Stimulated activated CD4-positive, alpha-beta T cell treated with anti-CD3 and anti-CD28 coated beads, TNF-alpha, amount 100 ng/mL, for 48 hours (primary cell): ENCODE measurements around the gene PRPF38A.
"Not testable (repeated sequence)": the region's sequence is repeated elsewhere in the genome, so short reads cannot be mapped to it uniquely, and the experiment has no call there.

ENCODE experiments used
- DNase-seq, 3 donors: peaks; one replicate each; pipeline ENCODE4 v3.0.0-alpha.2; 2020; ENCODE audit warnings: low read depth in 3 of 3

Gene PRPF38A, protein sequence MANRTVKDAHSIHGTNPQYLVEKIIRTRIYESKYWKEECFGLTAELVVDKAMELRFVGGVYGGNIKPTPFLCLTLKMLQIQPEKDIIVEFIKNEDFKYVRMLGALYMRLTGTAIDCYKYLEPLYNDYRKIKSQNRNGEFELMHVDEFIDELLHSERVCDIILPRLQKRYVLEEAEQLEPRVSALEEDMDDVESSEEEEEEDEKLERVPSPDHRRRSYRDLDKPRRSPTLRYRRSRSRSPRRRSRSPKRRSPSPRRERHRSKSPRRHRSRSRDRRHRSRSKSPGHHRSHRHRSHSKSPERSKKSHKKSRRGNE

DNA sequence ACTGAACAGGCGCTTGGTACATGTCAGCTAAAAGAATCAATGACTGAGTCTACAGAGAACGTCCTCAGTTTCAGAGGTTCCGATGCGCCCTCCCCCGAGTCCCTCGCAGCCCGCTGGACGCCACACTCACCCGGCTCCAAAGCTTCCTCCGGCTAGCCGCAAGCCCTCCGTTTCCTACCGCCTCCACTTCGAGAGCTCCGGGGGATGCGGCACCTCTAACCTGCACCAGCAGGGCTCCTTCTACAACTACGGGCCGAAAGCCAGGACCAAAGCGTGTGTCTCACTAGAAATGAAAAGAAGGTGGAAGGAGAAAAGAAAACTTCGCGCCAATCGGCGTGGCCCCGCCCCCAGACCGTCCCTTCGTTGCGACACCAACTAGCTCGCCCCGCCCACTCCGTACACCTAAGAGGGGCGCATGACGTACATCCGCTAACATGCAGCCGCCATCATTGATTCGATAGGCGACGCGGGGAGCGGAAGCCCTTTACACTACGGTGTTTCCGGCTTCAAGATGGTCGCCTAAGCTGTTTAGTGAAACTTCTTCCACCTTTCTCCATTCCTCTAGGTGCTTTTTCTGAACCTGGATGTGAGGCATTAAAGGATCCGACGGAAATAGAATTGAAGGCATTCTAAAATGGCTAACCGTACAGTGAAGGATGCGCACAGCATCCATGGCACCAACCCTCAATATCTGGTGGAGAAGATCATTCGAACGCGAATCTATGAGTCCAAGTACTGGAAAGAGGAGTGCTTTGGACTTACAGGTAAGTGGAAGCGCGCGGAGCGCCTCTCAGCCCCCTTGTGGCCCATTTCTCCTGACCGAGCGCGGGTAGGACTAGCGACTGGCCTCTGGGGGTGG lies at the start of gene PRPF38A, which contains the start of gene ORC1:
Gene PRPF38A, plus strand, starts transcription at position 487 of the 859 bp plus-strand sequence. Its CDS starts 148 bp downstream, at position 635.
Gene ORC1, minus strand, starts transcription at position 308 of the 859 bp plus-strand sequence. CDS start 2,200 bp downstream, outside the sequence.
- peak; percentile 96 to 99 (median 99) for DNase-seq

DNA sequence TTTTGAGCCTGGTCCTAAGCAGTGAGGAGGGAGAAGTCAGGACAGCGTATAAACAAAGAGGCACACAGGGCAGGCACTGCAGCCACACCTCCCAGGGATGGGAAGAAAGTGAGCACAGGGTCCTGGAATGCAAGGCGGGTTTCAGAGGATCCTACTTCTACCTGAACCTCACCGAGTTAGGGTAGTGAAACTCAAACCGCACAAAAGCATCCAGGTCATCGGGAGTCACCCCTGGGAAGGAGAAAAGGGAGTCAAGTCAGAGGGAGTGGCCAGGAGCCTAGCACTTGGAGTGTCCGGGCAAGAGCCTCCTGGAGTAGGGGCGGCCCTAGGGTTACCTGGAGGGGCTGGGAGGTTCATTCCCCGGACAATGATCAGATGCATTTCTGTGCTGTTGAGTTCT lies 49.0 kb upstream of the PRPF38A start:
- no peak for DNase-seq

DNA sequence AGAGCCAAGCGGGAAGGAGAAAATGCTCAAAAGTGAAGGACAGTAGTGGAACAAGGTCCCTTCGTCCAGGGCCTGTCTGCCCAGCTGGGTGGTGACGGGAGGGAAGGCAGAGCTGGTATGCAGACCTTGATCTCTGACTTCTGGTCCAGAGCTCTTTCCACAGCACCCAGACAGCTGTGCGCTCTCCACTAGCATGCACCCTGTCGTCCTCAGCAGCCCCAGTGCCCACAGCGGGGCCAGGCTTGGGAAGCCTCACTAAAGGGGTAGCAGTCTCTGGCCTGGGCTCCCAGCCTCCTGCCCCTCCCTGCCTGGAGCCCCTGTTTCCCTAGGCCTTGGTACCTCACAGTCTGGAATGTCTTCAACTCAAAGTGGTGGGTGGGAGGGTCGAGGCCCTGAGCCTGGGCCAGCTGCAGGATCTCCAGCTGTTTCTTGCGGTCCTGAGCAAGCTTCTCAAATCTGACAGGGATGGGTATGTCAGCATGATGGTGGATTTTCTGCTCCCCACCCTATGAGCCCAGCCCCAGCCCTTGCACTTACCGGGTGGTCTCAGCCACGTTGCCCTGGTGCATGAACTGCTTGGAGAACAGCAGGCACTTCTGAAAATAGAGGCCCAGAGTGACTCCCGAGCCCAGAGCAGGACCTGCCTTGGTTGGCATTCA lies 48.4 kb upstream of the PRPF38A start:
- no peak for DNase-seq

DNA sequence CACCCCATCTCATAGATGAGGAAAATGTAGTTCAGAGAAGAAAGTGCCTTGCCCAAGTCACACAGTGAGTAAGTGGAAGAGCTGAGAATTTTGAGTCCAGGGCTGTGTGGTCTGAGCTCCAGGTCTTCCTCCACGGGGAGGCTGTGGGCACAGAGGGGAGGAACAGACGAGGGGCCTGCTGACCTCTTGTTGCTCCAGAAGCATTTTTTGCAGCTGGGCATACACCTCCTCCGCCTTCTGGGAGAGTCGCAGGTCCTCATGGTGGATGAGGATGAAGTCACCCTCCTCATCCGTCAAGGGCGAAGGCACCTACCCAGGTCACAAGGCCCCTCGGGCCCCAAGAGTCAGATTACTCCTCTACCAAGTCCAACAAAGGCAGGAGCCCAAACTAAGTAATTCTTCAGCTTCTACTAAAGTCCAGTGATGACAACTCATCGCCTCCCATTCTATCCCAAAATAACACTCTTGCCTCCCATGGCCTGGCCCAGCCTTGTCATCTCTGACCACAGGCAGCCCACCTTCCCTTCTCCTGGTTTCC lies 47.5 kb upstream of the PRPF38A start:
- no peak for DNase-seq

DNA sequence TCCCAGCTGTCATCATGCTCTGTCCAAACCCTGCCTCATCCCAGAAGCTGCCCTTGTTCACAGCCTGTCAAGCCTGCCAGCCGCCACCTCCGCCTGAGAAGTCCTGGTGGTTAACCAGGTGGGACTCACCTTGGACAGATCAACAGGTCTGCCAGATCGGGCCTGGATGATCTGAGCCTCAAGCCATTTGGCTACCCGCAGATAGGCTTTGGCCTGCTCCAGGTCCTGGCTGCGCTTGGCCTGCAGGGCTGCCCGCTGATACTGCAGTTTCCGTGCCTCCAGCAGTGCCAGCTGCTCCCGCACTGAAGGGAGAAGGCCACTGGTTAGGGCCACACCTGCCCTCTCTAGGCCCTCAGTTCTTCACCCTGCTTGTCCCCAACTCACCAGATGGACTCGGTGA lies 47.0 kb upstream of the PRPF38A start:
- no peak for DNase-seq

DNA sequence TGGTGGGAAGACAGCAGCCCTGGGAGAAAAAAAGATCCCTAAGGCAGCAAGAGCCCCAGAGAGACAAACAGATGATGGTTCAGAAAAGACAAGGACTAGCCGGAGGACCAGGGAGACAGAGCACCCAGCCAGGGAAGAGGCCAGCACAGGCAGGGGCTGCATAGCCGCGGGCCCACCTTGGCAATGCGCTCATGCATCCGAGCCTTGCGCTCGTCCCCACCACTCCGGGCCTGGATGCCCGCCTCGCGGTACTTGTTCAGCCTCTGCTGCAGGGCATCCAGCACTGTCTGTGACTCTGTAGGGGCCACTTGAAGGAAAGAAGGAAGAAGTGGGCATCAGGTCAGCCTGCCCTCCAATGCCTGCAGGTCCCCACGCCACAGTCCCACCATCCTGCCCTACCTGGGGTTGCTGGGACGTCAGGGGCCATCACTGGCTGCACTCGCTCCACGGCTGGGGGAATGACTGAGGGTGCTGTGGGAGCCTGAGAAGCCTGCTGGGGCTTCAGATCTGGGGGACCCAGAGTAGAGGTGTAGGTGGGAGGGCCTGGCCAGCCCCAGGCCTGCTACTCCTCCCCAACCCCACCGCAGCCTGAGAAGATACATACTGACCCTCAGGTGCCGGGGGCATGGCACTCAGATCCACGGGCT lies 45.4 kb upstream of the PRPF38A start:
- no peak for DNase-seq

DNA sequence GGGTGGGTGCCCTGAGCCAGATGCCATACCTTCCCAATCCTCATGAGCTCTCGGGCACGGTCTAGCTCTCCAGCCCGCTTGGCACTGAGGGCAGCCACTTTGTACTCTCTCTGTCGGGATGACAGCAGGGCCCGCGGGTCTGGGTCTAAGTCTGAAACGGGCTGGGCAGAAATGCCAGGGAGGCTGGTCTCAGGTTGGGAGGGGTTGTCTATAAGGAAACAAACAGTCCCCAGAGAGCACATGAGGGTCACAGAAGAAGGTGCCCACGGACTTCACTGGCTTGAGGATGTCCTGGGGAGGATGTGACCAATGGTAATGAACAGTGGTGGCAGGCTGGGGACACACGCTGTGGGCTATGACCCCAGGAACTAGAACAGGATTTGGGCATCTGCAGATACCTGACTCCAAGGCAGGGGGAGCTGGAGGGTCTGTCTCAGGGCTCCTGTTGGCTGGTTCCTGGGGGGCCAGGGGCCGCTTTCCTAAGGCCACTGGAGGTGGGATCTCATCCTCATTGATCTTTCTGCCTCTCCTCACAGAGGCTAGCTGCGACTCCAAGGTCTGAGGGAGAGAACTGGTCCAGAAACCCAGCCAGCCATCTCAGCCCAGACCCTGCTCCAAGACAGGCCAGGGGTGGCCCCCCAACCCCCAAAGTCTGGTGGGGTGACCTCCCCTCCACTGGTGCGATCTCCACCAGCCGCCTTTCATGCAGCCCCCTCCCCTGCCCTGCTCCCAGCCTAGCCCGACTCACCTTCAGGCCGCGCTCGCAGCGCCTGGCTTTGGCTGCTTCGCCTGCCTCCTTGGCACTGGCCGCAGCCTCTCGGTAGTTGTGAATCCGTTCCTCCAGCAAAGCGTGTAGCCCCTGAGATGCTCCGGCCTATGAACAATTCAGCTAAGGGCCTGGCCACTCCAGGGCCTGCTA lies 44.5 kb upstream of the PRPF38A start:
- no peak for DNase-seq

DNA sequence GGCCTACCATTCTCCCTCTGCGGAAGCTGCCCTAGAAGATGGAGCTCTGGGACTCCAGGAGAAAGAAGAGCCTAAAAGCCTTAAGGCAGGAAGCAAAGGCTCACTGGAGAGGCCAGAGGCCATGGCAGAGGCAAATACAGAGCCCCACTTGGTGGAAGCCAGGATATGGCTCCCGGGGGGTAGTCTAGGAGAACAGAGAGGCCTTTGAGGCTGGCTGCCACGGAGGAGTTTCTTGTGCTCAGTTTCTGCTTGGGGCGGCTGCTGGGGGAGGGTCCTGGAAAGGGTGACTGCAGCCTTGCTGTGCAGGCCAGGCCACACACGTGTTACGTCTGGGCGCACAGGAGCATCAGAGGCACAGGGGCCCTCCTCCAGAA lies 43.8 kb upstream of the PRPF38A start:
- no peak for DNase-seq

DNA sequence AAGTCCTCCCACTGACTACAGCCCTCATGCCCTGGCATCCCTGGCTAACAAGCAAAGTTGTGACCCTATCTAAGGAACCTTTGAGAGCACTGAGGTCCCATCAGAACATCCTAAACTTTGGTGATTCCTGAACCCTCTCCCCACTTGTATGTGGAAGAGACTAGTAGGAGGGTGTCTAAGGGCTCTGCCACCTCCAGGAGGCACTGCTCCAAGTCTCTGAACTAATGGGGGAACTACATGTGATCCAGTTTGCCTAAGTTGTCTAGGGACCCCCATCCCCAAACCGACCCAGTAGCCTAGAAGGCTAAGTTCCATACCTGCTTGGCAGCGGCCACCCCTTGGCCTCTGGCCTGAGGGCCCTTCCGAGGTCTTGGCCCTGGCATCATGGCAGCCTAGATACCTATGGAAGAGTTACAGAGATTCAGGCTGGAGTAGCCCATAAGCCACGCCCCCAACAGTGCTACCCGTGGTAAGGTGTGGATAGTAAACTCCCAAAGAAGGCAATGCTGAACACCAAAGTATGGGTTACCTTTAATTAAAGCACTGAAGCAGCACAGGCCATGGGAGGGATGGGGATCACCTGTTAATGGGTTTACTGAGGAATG lies 40.1 kb upstream of the PRPF38A start:
- peak in 1 of 3 donors; percentile 16 for DNase-seq

DNA sequence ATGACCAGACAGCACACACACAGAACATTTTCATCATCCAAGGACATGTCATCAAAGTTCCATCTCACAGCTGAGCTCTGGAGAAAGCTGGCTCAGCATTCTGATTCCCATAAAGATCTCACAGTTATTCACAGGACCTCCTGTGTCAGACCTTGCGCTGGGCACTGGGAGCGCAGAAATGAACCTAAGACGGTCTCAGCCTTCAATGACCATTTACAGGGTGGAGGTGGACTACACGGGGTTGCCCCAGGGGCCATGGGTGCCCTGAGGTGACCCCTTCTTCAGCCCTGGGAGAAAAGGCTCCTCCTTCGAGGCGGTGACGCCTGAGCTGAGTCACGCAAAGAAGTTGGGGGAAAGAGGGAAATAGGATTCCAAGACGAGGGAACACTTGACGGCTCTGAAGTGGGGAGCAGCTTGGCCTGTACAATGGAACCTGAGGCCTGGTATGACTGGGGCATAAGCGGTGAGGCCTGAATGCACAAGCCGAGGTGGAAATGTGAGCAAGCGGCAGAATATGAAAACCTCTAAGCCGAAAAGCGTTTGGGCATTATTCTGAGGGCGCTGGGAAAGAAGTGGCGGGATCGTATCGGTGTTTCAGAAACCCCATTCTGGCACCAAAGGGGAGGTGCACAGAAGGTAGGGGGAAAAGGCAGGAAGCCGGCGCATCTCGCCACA lies 39.2 kb upstream of the PRPF38A start:
- DNase-seq, result peak in 1 of 3 donors; percentile 9

DNA sequence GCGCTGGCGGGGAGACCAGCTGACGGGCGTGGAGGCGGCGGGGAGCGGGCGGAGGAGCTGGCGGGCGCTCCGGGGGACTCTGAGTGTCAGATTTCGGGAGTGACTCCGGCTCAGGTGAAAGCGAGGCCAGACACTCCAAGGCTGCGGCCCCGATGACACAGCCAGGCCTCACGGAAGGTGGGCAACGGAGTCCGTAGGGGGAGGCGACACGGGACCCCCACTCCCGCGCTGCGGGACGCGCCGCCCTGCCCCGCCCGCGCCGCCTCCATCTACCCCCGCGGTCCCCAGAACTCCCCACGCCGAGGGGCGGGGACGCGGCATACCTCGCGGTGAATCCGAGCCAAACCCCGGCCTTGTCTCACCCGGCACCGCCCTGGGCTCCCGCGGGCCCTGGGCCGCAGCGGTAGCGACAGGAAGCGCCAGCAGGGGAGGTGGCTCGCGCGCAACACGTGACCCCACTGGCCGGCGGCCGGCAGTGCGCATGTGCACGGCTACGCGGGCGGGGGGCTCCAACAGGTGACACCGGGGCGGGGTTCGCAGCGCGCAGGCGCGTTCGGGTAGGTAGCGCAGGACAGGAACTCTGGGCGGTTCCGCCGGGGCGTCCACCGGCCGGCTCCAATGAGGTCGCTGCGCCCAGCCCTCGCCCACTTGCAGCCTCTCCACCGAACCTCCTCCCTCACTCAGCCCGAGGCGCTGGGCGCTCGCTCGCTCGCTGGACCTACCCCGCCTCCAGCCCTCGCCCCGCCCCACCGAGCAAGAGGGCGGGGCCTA lies 38.5 kb upstream of the PRPF38A start, which contains the start of gene CC2D1B:
Gene CC2D1B, minus strand, starts transcription at position 460 of the 771 bp plus-strand sequence. CDS start 1,585 bp downstream, outside the sequence.
- peak; percentile 98 to 99 (median 98) for DNase-seq

DNA sequence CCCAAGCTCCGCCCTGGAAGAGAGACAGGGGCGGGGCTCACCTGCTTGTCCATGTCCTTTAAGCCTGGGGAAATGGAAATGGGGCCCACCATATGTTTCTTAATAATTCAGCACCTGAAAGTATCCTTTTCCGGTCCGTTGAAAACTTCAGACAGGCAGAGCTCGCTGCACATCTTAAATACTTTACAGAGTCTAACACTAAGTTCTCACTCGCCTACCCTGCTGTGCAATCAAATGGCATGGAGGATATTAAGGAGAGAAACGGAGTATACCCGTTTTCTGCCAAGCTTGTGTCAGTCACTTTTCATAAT lies 37.9 kb upstream of the PRPF38A start:
- DNase-seq, result no peak

DNA sequence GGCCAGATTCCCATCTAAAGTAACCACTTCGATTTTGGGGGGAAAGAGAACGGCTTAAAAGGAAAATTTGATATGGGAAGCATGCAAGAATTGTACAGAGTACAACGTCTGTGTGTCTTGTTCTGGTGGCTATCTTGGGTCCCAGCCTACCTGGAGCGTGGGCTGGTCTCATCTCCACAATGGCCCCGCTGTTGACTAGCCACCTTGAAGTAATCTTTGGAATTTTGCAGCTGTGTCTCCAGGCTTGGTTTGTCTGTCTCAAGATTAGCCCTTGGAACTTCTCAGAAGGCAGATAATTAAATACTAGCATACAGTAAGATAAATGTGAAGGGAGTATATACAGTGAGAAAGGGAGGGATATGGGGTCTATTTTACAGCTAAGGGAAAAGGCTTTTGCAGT lies 37.1 kb upstream of the PRPF38A start:
- DNase-seq, result no peak

DNA sequence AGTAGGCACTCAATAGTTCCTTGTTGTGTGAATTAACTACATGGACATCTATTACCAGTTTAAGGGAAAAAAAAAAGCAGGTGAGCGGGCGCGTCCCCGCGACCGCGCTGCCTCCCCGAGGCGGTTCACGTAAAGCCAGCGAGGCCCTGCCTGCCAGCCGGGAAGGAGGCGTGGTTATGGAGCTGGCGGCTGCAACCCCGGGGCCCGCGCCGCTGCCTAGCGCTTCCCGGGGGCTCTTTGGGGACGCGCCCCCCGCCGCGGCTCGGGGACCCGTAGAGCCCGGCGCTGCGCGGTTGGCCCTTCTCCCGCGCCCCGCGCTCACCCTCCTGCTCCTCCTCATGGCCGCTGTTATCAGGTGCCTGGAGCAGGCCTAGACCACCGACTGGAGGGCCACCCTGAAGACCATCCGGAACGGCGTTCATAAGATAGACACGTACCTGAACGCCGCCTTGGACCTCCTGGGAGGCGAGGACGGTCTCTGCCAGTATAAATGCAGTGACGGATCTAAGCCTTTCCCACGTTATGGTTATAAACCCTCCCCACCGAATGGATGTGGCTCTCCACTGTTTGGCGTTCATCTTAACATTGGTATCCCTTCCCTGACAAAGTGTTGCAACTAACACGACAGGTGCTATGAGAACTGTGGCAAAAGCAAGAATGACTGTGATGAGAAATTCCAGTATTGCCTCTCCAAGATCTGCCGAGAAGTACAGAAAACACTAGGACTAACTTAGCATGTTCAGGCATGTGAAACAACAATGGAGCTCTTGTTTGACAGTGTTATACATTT lies 35.8 kb upstream of the PRPF38A start:
- peak in 2 of 3 donors; percentile 34 to 47 for DNase-seq

DNA sequence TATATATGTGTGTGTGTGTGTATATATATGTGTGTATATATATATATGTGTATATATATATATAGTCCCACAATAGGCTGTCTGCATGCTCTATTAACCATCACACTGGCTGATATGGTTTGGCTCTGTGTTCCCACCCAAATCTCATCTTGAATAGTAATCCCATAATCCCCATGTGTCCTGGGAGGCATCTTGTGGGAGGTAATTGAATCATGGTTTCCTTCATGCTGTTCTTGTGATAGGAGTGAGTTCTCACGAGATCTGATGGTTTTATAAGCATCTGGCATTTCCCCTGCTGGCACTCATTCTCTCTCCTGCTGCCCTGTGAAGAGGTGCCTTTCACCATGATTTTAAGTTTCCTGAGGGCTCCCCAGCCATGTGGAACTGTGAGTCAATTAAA lies 34.6 kb upstream of the PRPF38A start:
- DNase-seq, result not testable (repeated sequence)

DNA sequence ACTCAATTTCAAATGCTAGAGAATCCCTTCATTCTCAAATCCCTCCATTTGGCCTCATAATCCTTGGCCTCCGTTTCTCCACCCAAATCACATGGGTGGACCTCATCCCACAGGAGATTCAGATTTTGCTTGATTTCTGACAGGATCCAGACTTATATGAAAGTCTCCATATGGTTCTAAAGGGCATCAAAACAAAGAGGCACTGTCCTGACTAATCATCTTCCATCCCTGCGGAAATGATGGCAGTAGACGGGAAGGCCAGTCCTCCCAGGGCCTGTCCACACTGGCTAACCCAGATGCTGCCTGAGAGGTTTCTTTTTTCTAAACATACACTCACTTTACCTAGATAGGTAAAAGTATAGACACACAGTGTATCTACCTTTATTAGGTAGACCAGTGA lies 19.0 kb upstream of the PRPF38A start:
- no peak for DNase-seq

DNA sequence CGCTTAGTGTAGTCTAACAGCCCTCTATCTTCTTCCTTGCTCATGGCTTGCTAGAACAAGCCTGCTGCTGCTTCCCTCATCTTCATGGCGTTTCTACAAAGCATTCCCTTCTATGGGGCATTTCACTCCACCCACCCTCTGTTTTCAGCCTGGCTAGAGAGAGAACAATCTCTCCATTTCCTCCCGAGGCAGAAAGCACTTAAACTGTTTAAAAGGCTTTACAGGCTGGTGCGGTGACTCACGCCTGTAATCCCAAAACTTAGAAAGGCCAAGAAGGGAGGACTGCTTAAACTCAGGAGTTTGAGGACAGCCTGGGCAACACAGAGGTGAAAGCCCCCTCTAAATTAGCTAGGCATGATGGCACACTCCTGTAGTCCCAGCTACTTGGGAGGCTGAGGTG lies 17.9 kb upstream of the PRPF38A start:
- DNase-seq, result no peak

DNA sequence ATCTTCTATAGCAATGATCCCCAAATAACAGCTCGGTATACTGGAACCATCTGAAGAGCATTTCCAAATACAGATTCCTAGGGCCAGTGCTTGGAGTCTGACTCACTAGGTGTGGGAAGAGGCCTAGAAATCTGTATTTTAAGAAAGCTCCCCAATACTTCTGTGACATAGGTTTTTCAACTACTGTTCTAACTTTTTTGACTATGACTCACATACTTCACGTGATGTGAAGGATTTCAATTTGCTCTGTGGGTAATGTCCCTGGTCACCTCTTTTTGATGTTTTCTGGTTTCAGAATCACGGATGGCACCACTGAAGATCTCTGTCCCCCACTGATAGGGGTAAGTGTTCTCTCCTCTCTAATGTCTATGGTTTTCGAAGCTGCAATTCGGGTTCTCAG lies 11.2 kb upstream of the PRPF38A start:
- DNase-seq, result no peak
